Right renal pelvis (tissue), 4 donors: Measurements from ENCODE around the gene CARD10. TPM values are rescaled to one million over a fixed set of nuclear protein-coding genes. Genes with fewer than 3 reads are reported as not detected.

Experiments
- DNase-seq, 4 donors: peaks; one replicate each; pipeline ENCODE4 v3.0.0-alpha.2; 2013; ENCODE audit warnings: low read depth in 4 of 4, low spot score in 3 of 4, missing footprints in 1 of 4
- polyA plus RNA-seq, 4 donors: library from polyadenylated mRNA; unstranded; fragments of 120-200 nt; gene quantifications; one replicate each; pipeline ENCODE4 v1.2.1, GENCODE V29; 2013; ENCODE audit not compliant: insufficient read length in 4 of 4

CARD10 gene
- polyA plus RNA-seq, 4 donors: 21.9 to 25.3 (median 23.3) TPM

DNA sequence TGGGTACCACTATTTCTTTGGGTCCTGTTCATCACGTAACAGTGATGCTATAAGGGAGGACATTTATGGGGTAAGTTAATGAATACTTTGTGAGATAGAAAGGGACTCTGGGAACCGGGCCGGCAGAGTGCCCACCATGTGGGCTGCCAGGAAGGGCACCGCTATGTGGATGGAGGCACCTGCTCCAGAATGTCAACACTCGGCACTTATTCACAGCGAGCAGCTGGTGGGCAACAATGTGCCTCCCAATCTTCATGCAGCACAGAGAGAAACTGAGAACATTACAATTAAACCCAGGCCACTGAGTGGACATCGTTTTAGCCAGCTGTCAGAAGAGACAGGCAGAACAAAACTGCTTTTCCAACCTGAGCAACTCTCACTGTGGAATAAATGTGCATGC is 76.1 kb downstream of the CARD10 start:
- no peak for DNase-seq

DNA sequence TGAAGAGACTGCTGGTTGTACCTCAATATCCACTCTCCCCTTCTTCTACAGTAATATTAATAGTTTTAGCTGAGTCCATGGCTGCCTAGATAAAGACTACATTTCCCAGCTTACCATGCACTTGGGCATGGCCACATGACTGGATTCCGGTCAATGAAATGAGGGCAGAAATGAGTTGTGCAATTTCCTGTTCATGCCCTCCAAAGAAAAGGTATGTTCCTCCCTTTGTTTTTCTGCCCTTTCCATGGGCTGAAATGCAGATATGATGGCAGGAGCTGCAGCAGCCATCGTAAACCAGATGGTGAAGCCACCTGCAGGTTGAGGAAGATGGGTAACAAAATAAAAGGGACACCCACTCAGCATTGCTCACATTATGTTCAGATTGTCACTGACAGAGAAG is 76.7 kb downstream of the CARD10 start:
- no peak for DNase-seq

DNA sequence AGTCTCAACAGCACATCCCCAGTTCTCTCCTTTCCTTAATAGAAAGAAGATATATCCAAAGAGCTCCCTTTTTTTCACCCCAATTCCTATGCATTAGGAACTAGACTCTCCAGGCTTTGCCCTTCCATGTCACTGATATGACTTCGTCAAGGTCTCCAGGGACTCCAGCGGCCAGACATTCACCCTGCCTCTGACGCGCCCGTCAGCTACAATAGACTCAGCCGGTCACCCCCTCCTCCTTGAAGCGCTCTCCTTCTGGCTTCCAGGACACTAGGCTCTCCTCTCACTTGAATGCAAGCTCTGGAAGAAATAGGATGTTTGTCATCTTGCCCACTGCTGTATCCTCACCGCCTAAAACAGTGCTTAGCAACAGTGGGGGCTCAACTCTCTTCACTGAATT is 77.1 kb downstream of the CARD10 start:
- DNase-seq: no peak

DNA sequence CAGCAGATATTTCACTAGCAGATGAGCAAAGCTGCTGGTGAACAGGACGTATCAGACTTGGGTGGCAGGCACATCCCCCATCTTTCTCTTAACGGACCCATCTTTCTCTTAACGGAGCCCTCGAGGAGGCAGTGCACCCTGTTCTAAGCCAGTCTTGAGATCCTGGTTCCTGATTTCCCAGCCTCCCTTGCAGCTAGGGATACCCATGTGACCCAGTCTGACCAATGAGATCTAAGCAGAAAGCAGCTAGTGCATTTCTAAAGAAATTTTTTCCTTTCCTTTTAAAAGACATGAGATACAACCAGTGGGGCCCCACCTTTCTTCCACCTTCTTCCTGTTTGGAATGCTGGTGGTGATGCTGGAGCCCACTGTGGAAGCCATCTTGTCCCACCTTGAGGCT is 78.3 kb downstream of the CARD10 start:
- DNase-seq: no peak

Other genes starting within 250 kb of the CARD10 start
- gene CYTH4, start 236.9 kb downstream of the CARD10 start, polyA plus RNA-seq: 1 to 10 TPM; 2.9 to 5.6 (median 3.3) TPM
- 1 to 10 TPM in 3 of 4 donors, under 1 TPM in 1; 0.99 to 2.4 (median 1.5) TPM for gene ELFN2, start 91.9 kb downstream of the CARD10 start, polyA plus RNA-seq
- gene MFNG, start 33.0 kb downstream of the CARD10 start, polyA plus RNA-seq: 10 to 100 TPM in 2 of 4 donors, 1 to 10 TPM in 2; 6.5 to 10.6 (median 10.1) TPM
- gene CDC42EP1, start 41.1 kb upstream of the CARD10 start, polyA plus RNA-seq: 10 to 100 TPM; 44.6 to 59.2 (median 51.2) TPM
- 10 to 100 TPM; 26.9 to 35.3 (median 32.2) TPM for gene LGALS2, start 60.7 kb upstream of the CARD10 start, polyA plus RNA-seq
- gene GGA1, start 89.4 kb upstream of the CARD10 start, polyA plus RNA-seq: 10 to 100 TPM; 39.6 to 53.9 (median 50.0) TPM
- 10 to 100 TPM; 13.8 to 21.1 (median 19.2) TPM for gene SH3BP1, start 120.3 kb upstream of the CARD10 start, polyA plus RNA-seq
- gene PDXP, start 139.3 kb upstream of the CARD10 start, polyA plus RNA-seq: 10 to 100 TPM; 17.7 to 18.9 (median 18.4) TPM
- 100 to 1,000 TPM; 322 to 518 (median 359) TPM for gene LGALS1, start 156.2 kb upstream of the CARD10 start, polyA plus RNA-seq
- gene NOL12, start 166.9 kb upstream of the CARD10 start, polyA plus RNA-seq: 10 to 100 TPM; 16.6 to 20.6 (median 18.9) TPM
- 10 to 100 TPM; 60.6 to 89.0 (median 64.1) TPM for gene TRIOBP, start 177.6 kb upstream of the CARD10 start, polyA plus RNA-seq